GM19238 (cell line): ENCODE measurements around the gene DNAJC5G.
"Not testable (repeated sequence)": the region's sequence is repeated elsewhere in the genome, so short reads cannot be mapped to it uniquely, and the experiment has no call there.

Experiments used
- DNase-seq: peaks from one replicate; pipeline ENCODE4 v3.0.0; 2011; ENCODE audit warnings: low spot score; ENCODE audit not compliant: insufficient read length

DNAJC5G gene

GRCh38 chr2:27307545-27308358 lies 32.5 kb downstream of the DNAJC5G start:
- DNase-seq, result no peak

- no peak for DNase-seq
These were observed 33.2 kb downstream of the DNAJC5G start, which contains the start of gene UCN for GRCh38 chr2:27308359-27308881. Gene UCN, minus strand, starts transcription at chr2:27308445. Its CDS starts 550 bp downstream, at chr2:27307895.

GRCh38 chr2:27309651-27310050 lies 34.4 kb downstream of the DNAJC5G start:
- DNase-seq, result no peak

DNA sequence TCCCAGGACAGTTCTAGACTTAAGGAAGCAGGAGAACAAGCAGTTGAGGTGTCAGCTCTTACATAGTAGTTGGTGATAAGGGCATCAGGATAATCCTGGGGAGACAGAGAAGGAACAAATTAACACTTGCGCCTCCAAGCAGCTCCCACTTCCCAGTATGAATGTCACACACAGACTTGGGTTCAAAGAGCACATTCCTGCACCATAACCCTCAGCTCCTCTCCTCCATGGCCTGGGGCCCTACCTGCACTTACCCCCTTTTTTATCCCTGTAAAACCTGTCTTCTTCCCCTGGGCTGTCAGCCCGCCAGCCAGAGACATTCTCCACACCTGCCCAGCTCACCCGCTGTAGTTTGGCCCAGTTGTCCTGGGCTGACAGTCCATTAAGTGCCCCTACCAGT lies 36.9 kb downstream of the DNAJC5G start:
- DNase-seq, result no peak

DNA sequence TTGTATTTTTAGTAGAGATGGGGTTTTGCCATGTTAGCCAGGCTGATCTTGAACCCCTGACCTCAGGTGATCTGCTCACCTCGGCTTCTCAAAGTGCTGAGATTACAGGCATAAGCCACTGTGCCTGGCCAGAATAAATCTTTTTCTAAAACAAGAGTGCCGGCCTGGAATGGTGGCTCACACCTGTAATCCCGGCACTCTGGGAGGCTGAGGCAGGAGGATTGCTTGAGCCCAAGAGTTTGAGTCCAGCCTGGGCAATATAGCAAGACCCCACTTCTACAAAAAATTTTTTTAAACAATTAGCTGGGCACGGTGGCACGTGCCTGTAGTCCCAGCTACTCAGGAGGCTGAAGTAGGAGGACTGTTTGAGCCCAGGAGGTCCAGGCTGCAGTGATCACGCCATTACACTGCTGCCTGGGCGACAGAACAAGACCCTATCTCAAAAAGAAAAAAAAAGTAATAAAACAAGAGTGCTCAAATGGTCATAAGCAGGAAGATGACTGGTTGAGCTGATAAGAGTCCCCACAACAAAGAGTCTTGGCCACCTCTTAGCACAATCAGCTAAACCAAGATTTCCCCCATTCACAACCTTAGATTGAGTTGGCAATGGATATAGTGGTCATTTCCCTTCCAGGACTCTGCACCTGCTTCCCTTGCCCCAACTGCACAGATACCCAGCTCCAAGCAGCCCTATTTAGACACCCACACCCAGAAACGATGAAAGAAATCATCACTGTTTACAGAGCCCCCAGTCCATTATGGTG lies 38.8 kb downstream of the DNAJC5G start:
- DNase-seq, result no peak

DNA sequence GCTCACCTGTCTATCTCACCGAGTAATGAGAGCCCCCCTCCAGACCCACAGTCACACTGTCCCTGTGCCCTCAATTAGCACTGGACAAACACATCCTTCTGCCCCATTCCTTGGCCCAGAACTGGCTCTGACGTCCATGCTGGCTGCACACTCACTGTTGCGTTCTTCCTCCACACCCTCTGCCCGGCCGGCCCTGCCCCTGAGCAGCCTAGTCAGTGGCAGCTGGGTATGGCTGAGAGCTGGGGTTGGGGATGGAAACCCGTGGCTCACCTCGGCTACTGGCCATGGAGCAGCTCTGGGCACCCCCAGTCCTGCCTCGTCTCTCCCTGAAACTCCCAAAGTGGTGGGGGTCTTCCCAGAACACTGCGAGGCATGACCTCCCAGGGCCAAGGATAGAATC lies 39.5 kb downstream of the DNAJC5G start:
- no peak for DNase-seq

- DNase-seq, result no peak
These were observed 39.9 kb downstream of the DNAJC5G start for GRCh38 chr2:27315122-27315521.

DNA sequence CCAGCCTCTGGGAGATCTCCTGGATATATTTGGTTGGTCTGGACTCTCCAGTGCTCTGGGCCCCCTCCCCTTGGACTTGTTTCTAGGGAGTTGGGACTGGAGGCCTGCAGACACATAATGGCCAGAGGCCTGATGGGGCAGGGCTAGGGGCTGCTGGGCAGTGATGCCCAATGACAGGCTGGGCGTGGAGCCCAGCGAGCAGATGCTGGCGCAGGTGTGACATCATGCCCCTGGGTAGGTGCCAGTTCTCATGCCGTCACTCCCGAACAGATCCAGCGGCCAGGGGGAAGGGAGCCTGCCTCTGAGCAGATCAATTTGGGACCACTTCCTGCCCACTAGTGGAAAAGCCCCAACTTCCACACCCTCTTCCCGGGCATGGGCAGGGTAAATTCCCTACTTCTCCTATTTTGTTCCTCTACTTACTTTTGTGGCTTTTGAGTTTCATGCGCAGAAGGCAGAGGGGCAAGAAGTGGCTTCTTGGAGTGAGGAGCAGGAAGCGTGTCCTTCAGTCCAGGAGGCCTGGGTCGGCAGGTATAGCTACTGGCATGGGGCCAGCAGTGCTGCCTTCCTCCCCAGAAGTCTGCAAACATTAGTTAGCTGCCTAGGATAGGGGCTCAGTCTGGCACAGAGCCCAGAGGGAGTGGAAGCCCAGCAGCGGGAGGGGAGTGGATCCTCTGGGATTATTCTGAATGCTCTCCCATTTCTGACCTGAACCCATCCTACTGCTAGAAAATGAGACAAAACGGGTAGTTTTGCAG lies 41.6 kb downstream of the DNAJC5G start:
- no peak for DNase-seq

DNA sequence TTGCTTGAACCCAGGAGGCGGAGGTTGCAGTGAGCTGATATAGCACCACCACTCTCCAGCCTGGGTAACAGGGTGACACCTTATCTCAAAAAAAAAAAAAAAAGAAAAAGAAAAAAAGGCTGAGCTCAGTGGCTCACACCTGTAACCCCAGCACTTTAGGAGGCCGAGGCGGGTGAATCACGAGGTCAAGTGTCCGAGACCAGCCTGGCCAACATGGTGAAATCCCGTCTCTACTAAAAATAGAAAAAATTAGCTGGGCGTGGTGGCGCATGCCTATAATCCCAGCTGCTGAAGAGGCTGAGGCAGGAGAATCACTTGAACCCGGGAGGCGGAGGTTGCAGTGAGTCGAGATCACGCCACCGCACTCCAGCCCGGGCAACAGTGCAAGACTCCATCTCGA lies 44.6 kb downstream of the DNAJC5G start:
- DNase-seq, result not testable (repeated sequence)

DNA sequence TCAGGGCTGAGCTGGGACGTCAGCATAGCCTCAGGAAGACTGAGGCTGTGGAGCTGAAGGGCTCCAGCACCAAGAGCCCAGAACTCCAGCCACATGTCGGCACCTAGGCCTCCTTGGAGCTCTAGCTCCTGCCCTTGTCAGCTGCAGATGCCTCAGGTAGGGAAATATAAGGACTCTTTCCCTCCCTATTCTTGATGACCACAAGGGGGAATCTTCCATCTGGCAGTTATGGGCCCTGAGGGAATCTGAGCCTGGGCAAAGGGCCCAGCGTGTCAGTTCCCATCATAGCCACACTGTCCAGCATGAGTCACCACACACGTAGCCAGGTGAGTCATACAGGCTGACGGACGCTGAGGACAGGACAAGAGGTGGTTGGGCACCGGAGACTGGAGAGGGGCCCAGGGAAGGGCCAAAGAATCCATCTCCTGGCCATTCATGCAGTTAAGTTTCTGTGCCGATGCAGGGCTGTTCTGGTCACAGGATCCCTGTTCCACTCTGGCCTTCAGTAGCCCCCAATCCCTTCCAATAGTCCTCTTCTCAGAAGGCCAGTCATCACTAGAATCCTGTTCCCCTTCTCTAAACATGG lies 45.8 kb downstream of the DNAJC5G start:
- no peak for DNase-seq

DNA sequence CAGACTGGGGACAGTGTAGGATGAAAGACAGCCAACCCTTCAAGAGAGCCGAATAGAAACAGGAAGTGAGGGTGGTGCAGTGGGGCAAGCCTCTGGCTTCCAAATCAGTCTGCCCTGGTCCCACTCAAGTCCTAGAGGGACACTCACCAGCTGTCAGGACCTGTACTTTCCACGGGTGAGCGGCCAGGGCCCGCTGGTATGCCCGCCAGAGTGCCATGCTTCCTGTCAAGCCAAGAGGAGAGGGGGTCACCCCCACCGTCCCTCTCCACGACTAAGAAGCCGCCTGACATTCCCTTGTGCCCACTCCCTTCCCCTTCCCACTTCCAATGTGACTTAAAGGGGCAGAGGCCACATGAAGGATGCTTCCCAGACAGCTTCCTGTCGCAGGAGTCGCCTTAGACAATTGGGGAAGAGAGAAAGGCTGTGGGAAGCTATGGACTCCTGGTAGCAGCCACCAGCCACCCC lies 47.1 kb downstream of the DNAJC5G start:
- DNase-seq, result peak; percentile 24

GRCh38 chr2:27322766-27323595 lies 47.7 kb downstream of the DNAJC5G start, which contains the start of gene MPV17:
Gene MPV17, minus strand, starts transcription at chr2:27323097. Its CDS starts 580 bp downstream, at chr2:27322517.
- peak; percentile 98 for DNase-seq

DNA sequence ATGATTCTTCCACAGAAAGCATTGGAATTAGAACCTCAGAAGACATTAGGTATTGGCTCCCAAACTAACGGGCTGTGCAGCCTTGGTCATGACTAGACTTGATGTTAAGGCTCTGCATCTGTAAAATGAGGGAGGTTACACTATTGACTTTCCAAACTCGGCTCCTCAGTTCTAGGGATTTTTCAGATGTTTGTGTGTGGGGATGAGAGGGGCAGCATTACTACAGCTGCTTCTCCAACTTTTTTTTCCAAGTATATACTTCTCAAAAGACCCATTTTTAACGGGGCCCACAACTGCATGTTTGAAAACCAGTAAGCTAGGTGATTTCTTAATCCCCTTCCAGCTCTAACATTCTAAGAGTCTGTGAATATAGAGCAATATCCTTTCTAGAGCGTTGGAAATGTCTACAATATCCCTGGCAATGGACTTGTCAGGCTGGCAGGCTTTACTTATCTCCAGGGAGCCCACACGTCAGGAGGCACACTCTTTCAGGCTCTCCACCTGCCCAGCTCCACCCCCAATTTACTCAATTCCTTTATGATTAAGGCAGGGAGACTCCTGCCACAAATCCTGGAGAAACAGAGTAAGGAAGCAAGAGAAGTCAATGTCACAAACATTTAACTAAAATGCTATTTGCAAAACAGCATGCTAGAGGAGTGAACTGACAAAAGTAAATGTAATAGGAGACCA lies 48.5 kb downstream of the DNAJC5G start:
- no peak for DNase-seq

GRCh38 chr2:27324720-27325119 lies 49.5 kb downstream of the DNAJC5G start:
- no peak for DNase-seq
